Trophoblast cell (in vitro differentiated cells and primary cell): Measurements from ENCODE around the gene ANAPC2.

Experiments used
- DNase-seq, 2 donors: peaks; one replicate each; pipeline ENCODE4 v3.0.0-alpha.2; 2016
- H2AFZ ChIP-seq: 2 replicates; pipeline ENCODE4 v1.6.1; 2013; ENCODE audit warnings: low read length, moderate library complexity, mild to moderate bottlenecking; ENCODE audit not compliant: insufficient read depth, poor library complexity
- H2AK5ac ChIP-seq: 2 replicates; pipeline ENCODE4 v1.6.1; 2013; ENCODE audit warnings: mild to moderate bottlenecking, low read length
- H2BK120ac ChIP-seq: 2 replicates; pipeline ENCODE4 v1.6.1; 2013; ENCODE audit warnings: low read length, mild to moderate bottlenecking, moderate library complexity; ENCODE audit not compliant: insufficient read depth, poor library complexity
- H2BK12ac ChIP-seq: 2 replicates; pipeline ENCODE4 v1.6.1; 2013; ENCODE audit warnings: mild to moderate bottlenecking, low read length, moderate library complexity
- H2BK5ac ChIP-seq: 2 replicates; pipeline ENCODE4 v1.6.1; 2013; ENCODE audit warnings: low read length, low read depth, moderate library complexity, mild to moderate bottlenecking; ENCODE audit not compliant: poor library complexity
- H3K14ac ChIP-seq: 2 replicates; pipeline ENCODE4 v1.6.1; 2013; ENCODE audit warnings: mild to moderate bottlenecking, low read length
- H3K18ac ChIP-seq: 2 replicates; pipeline ENCODE4 v1.6.1; 2013; ENCODE audit warnings: mild to moderate bottlenecking, low read length
- H3K23ac ChIP-seq: 2 replicates; pipeline ENCODE4 v1.6.1; 2013; ENCODE audit warnings: low read length
- H3K27ac ChIP-seq: 2 replicates; pipeline ENCODE4 v1.5.1; 2013; ENCODE audit warnings: low read depth, mild to moderate bottlenecking, inconsistent platforms, low read length, moderate library complexity
- H3K27me3 ChIP-seq: 2 replicates; pipeline ENCODE4 v1.6.1; 2013; ENCODE audit warnings: inconsistent platforms, mild to moderate bottlenecking, low read length, moderate library complexity; ENCODE audit not compliant: insufficient read depth
- H3K36me3 ChIP-seq, 2 experiments: 1 replicate in 1 of 2; 2 replicates in 1 of 2; pipeline ENCODE4 v1.6.1; 2013; ENCODE audit warnings: low read length in 2 of 2, mild to moderate bottlenecking in 2 of 2, moderate library complexity in 1 of 2; ENCODE audit not compliant: insufficient read depth in 2 of 2, control insufficient read depth in 1 of 2
- H3K4ac ChIP-seq: 2 replicates; pipeline ENCODE4 v1.6.1; 2013; ENCODE audit warnings: low read depth, mild to moderate bottlenecking, low read length, moderate library complexity
- H3K4me1 ChIP-seq, 2 experiments: 1 replicate in 1 of 2; 2 replicates in 1 of 2; pipeline ENCODE4 v1.6.1; 2013; ENCODE audit warnings: low read length in 2 of 2, mild to moderate bottlenecking in 2 of 2, moderate library complexity in 1 of 2; ENCODE audit not compliant: insufficient read depth in 2 of 2, control insufficient read depth in 1 of 2
- H3K4me2 ChIP-seq: 2 replicates; pipeline ENCODE4 v1.6.1; 2013; ENCODE audit warnings: inconsistent platforms, mild to moderate bottlenecking, low read length, moderate library complexity
- H3K4me3 ChIP-seq: 2 replicates; pipeline ENCODE4 v1.5.1; 2013; ENCODE audit warnings: mild to moderate bottlenecking, low read depth, low read length, inconsistent platforms
- H3K79me1 ChIP-seq: one replicate; pipeline ENCODE4 v1.6.1; 2013; ENCODE audit warnings: low read length
- H3K79me2 ChIP-seq: 2 replicates; pipeline ENCODE4 v1.6.1; 2013; ENCODE audit warnings: low read length, mild to moderate bottlenecking; ENCODE audit not compliant: control insufficient read depth, insufficient read depth, poor library complexity
- H3K9ac ChIP-seq: 2 replicates; pipeline ENCODE4 v1.6.1; 2013; ENCODE audit warnings: mild to moderate bottlenecking, low read length
- H3K9me3 ChIP-seq: 2 replicates; pipeline ENCODE4 v1.6.1; 2013; ENCODE audit warnings: low read depth, mild to moderate bottlenecking, control low read depth, inconsistent platforms, low read length; ENCODE audit not compliant: insufficient read depth
- H4K12ac ChIP-seq: 2 replicates; pipeline ENCODE4 v1.6.1; 2013; ENCODE audit warnings: low read depth, mild to moderate bottlenecking, low read length, moderate library complexity
- H4K8ac ChIP-seq: 2 replicates; pipeline ENCODE4 v1.6.1; 2013; ENCODE audit warnings: low read depth, mild to moderate bottlenecking, low read length, moderate library complexity
- H4K91ac ChIP-seq: one replicate; pipeline ENCODE4 v1.6.1; 2013; ENCODE audit warnings: low read depth, mild to moderate bottlenecking, low read length, moderate library complexity
- WGBS: extraction: QIAGEN DNeasy Blood & Tissue Kit; methylation state at CpG from one replicate; pipeline ENCODE4 v1.1.7; 2013; ENCODE audit warnings: missing lambda C conversion rate; ENCODE audit not compliant: insufficient read length, insufficient coverage; ENCODE audit errors: extremely low coverage; 5-methylcytosine and 5-hydroxymethylcytosine counted together

Gene ANAPC2

DNA sequence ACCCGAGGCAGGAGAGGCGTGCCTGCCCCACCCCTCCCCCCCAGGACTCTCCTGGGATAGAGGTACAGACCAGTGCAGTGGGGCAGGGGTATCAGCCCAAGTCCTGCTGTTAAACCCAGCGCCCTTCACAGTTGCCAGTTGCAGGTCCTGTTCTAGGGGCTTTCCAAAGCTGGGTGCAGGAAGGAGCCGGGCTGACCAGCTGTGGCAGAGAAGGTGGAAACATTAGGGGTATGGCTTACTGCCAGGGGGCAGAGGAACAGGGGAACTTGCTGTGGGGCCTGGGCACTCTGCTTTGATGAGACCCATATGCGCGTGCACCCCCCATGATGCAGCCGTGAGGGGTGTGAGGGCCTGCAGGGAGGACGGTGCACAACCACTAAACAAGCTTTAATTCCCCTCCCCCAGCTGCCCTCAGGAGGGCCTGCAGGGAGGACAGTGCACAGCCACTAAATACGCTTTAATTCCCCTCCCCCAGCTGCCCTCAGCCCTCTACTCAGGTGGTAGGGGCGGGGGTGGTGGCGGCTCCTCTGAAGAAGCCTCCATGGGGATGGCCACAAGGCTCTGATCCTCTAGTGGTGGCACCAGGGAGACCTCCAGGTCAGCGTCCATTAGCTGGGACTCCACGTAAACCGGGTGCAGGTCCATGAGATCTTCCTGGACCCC lies 17.7 kb downstream of the ANAPC2 start:
- Histone ChIP-seq H3K23ac (no peak overlapping the region), H3K18ac (no peak overlapping the region), H3K14ac (no peak overlapping the region), H4K91ac (no peak overlapping the region), H3K4me2 (no peak overlapping the region), H2AFZ (no peak overlapping the region), H2BK5ac (no peak overlapping the region), H3K79me2 (no peaks in the 10 kb centered on the region), H3K36me3 (no peaks in the 10 kb centered on the region), H3K9me3 (peaks cover 6% of the 10 kb centered on the region), H3K4me3 (no peak overlapping the region), H2AK5ac (no peak overlapping the region), H3K27me3 (peaks cover 52% of the 10 kb centered on the region), H3K9ac (no peak overlapping the region), H4K8ac (no peak overlapping the region), H3K79me1 (no peaks in the 10 kb centered on the region), H3K27ac (no peak overlapping the region), H3K4ac (no peak overlapping the region), H4K12ac (no peak overlapping the region), H2BK120ac (no peak overlapping the region), H2BK12ac (no peak overlapping the region), H3K4me1 (peaks cover 0 to 11% of the 10 kb centered on the region in 2 experiments)
- no CpG with 5 or more reads among the region's 14 CpGs for WGBS
- no peak for DNase-seq

DNA sequence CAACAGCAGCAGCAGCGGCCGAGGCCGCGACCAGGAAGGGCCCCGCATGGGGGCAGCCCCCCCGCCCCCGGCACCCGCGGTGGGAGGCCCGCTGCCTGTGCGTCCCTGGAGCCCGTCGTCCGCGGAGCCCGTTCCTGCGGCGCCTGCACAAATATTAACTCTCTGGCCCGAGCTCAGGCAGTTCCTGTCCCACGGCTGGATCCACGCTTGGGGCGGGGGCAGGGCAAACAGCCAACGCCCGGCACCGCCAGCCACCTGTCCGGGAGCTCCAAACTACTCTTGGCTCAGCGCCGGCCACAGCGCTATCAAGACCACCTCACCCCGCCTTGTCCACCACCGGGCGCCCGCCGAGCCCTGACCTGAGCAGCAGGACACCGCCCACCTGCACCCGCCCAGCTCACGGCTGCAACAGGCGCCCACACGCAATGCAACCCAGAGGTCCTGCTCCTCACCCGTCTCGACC lies 18.4 kb downstream of the ANAPC2 start, which contains the start of gene LRRC26:
TSS of gene LRRC26 (minus strand) at position 156 of the 463 bp plus-strand sequence. CDS start at position 48, 108 bp downstream.
- peak within 1 kb of the TSS; percentile 52 for H3K4me3 ChIP-seq
- no peak for DNase-seq
- no peak within 1 kb of the TSS for H2BK12ac ChIP-seq
- no peak within 1 kb of the TSS for H3K27ac ChIP-seq
- no peaks in the 10 kb centered on the region for H3K36me3 ChIP-seq
- peak within 1 kb of the TSS; percentile 65 for H3K4me2 ChIP-seq
- no peak within 1 kb of the TSS for H2BK5ac ChIP-seq
- no peak within 1 kb of the TSS for H3K23ac ChIP-seq
- H2AK5ac ChIP-seq = no peak within 1 kb of the TSS
- no peak within 1 kb of the TSS for H3K14ac ChIP-seq
- H4K12ac ChIP-seq = no peak within 1 kb of the TSS
- no peak within 1 kb of the TSS for H4K8ac ChIP-seq
- H3K4me1 ChIP-seq = peaks cover 0 to 11% of the 10 kb centered on the region in 2 experiments
- no peak within 1 kb of the TSS for H3K9ac ChIP-seq
- no peak within 1 kb of the TSS for H2BK120ac ChIP-seq
- H3K18ac ChIP-seq = no peak within 1 kb of the TSS
- peaks cover 52% of the 10 kb centered on the region for H3K27me3 ChIP-seq
- H4K91ac ChIP-seq = no peak within 1 kb of the TSS
- WGBS = no CpG with 5 or more reads among the region's 41 CpGs
- no peak within 1 kb of the TSS for H2AFZ ChIP-seq
- no peaks in the 10 kb centered on the region for H3K79me1 ChIP-seq
- H3K79me2 ChIP-seq = no peaks in the 10 kb centered on the region
- peaks cover 6% of the 10 kb centered on the region for H3K9me3 ChIP-seq
- no peak within 1 kb of the TSS for H3K4ac ChIP-seq

DNA sequence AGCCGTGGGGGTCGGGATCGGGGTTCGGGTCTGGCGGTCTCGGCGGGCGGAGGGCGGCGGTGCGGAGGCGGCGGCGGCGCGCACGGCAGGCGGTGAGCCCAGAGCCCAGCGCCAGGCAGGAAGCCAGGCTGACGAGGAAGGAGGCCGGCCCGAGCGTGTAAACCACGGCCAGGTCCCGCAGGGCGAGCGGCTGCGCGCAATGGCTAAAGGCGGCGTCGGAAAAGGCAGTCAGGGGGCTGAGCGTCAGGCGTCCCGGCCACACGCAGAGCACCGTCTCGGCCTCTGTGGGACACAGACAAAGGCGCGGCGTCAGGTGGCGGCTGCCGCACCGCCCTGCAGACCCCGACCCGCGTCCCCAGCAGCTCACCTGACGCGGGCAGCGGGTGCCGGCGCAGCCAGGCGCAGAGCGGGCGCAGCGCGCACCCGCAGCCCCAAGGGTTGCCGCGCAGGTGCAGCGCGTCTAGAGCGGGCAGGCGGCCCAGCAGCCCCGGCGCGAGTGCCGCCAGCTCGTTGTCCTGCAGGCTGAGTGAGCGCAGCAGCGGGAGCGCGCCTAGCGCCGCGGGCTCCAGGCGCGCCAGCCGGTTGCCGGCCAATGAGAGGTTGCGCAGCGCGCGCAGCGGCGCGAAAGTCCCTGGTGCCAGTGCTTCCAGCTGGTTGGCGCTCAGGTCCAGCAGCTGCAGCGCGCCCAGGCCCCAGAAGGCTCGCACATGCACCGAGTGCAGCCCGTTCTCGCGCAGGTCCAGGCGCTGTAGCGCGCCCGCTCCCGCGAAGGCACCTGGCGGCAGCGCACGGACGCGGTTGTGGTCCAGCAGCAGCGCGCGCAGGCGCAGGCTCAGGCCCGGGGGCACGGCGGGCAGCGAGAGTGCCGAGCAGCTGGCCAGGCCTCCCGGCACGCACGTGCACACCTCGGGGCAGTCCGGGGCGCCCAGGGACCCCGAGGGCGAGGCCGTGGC lies 19.2 kb downstream of the ANAPC2 start:
- Histone ChIP-seq H3K23ac (no peak overlapping the region), H3K18ac (no peak overlapping the region), H4K8ac (no peak overlapping the region), H3K27me3 (peaks cover 57% of the 10 kb centered on the region), H2AFZ (no peak overlapping the region), H2AK5ac (no peak overlapping the region), H3K79me1 (no peaks in the 10 kb centered on the region), H3K4me1 (peaks cover 0 to 11% of the 10 kb centered on the region in 2 experiments), H3K14ac (no peak overlapping the region), H2BK120ac (no peak overlapping the region), H3K27ac (no peak overlapping the region), H2BK5ac (no peak overlapping the region), H3K4me3 (peak overlapping the region; percentile 52), H3K4ac (no peak overlapping the region), H4K91ac (no peak overlapping the region), H2BK12ac (no peak overlapping the region), H3K79me2 (no peaks in the 10 kb centered on the region), H3K4me2 (peak overlapping the region; percentile 65), H3K9ac (no peak overlapping the region), H3K36me3 (no peaks in the 10 kb centered on the region), H3K9me3 (peaks cover 6% of the 10 kb centered on the region), H4K12ac (no peak overlapping the region)
- peak; percentile 15 to 52 for DNase-seq
- no CpG with 5 or more reads among the region's 124 CpGs for WGBS

DNA sequence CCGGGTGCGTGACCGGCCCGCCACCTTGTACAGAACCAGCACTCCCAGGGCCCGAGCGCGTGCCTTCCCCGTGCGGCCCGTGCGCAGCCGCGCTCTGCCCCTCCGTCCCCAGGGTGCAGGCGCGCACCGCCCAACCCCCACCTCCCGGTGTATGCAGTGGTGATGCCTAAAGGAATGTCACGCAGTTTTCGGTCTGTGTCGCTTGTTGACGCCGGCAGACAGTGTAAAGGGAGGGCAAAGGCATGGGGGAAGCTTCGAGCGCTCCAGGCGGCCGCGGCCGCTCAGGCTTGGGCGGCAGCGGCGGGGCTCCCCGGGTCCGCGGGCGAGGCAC lies 19.8 kb downstream of the ANAPC2 start:
- Histone ChIP-seq H2AFZ (no peak overlapping the region), H2AK5ac (no peak overlapping the region), H3K9ac (no peak overlapping the region), H3K9me3 (peaks cover 6% of the 10 kb centered on the region), H3K4ac (no peak overlapping the region), H3K4me1 (peaks cover 0 to 11% of the 10 kb centered on the region in 2 experiments), H3K23ac (no peak overlapping the region), H3K14ac (no peak overlapping the region), H4K91ac (no peak overlapping the region), H3K4me3 (peak overlapping the region; percentile 52), H2BK5ac (no peak overlapping the region), H4K8ac (no peak overlapping the region), H3K79me1 (no peaks in the 10 kb centered on the region), H2BK120ac (no peak overlapping the region), H4K12ac (no peak overlapping the region), H3K79me2 (no peaks in the 10 kb centered on the region), H3K18ac (no peak overlapping the region), H3K4me2 (peak overlapping the region; percentile 65), H3K27ac (no peak overlapping the region), H3K36me3 (no peaks in the 10 kb centered on the region), H2BK12ac (no peak overlapping the region), H3K27me3 (peaks cover 62% of the 10 kb centered on the region)
- no CpG with 5 or more reads among the region's 36 CpGs for WGBS
- DNase-seq = no peak
